NCI-H524 (cell line): ENCODE data around the gene ZAR1L.
"Not testable (repeated sequence)": the region's sequence is repeated elsewhere in the genome, so short reads cannot be mapped to it uniquely, and the experiment has no call there.

Source experiments
- DNase-seq, 2 experiments: peaks; one replicate each; lab custom pipeline; 2025; lab: John Stamatoyannopoulos, UW

Gene ZAR1L

GRCh38 chr13:32315238-32316027 lies at the start of gene ZAR1L, which contains the start of gene BRCA2:
ZAR1L (minus strand) TSS chr13:32315363; CDS start chr13:32311925, 3,438 bp downstream.
BRCA2 (plus strand) TSS chr13:32315508; CDS start chr13:32316461, 953 bp downstream.
- DNase-seq: peak; percentile 95

GRCh38 chr13:32362574-32362973 lies 47.4 kb upstream of the ZAR1L start:
- no peak for DNase-seq

- not testable (repeated sequence) for DNase-seq
Measured at GRCh38 chr13:32355935-32356334, 40.8 kb upstream of the ZAR1L start.

GRCh38 chr13:32354040-32354439 lies 38.9 kb upstream of the ZAR1L start:
- no peak for DNase-seq

- DNase-seq: not testable (repeated sequence)
Measured at GRCh38 chr13:32350839-32351441, 35.8 kb upstream of the ZAR1L start.

- DNase-seq: no peak
Measured at GRCh38 chr13:32347651-32348050, 32.5 kb upstream of the ZAR1L start.

GRCh38 chr13:32340914-32341313 lies 25.8 kb upstream of the ZAR1L start:
- no peak for DNase-seq

- DNase-seq: no peak
Measured at GRCh38 chr13:32334671-32335070, 19.5 kb upstream of the ZAR1L start.

- DNase-seq: no peak
Measured at GRCh38 chr13:32330441-32330840, 15.3 kb upstream of the ZAR1L start.

GRCh38 chr13:32323912-32324311 lies 8.7 kb upstream of the ZAR1L start:
- DNase-seq: no peak

GRCh38 chr13:32320528-32320927 lies 5.4 kb upstream of the ZAR1L start:
- DNase-seq: no peak

- no peak for DNase-seq
Measured at GRCh38 chr13:32317716-32318465, 2.7 kb upstream of the ZAR1L start.

GRCh38 chr13:32316501-32316900 lies 1.3 kb upstream of the ZAR1L start:
- DNase-seq: no peak

- no peak for DNase-seq
Measured at GRCh38 chr13:32316028-32316339, 821 bp upstream of the ZAR1L start.

- DNase-seq: peak in 1 of 2 experiments; percentile 34
Measured at GRCh38 chr13:32314271-32315237, 609 bp downstream of the ZAR1L start.

GRCh38 chr13:32311188-32311897 lies 3.8 kb downstream of the ZAR1L start:
- no peak for DNase-seq

- DNase-seq: peak; percentile 12 to 69
Measured at GRCh38 chr13:32310134-32310706, 4.9 kb downstream of the ZAR1L start.

- no peak for DNase-seq
Measured at GRCh38 chr13:32309312-32310133, 5.6 kb downstream of the ZAR1L start.

GRCh38 chr13:32305646-32306045 lies 9.5 kb downstream of the ZAR1L start:
- no peak for DNase-seq

- DNase-seq: no peak
Measured at GRCh38 chr13:32302461-32302860, 12.7 kb downstream of the ZAR1L start.
